ENCODE measurements around the gene UBQLN1.
"Not testable (repeated sequence)": the region's sequence is repeated elsewhere in the genome, so short reads cannot be mapped to it uniquely, and the experiment has no call there.

Gene UBQLN1

DNA sequence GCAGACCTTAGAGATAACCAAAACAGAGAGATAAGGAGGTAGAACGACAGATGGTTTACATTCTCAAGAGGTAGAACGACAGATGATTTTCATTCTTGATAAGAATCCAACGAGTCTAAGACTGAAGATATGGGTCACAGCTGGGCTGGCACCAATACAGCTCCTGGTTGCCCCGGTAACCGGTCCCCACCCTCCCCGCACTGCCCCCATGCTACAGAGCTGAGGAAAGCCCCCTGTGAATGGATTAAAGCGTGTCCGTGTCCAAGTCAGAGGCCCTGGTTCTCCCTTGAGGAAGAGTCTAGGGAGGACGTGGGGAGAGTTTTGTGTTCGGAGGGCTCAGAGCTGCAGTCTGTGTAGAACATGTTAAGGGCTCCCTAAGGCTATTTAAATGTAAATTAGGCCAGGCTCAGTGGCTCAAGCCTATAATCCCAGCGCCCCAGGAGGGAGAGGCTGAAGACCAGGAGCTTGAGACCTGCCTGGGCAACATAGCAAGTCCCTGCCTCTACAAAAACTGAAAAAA, 76.8 kb downstream of the UBQLN1 start:
- no peak for DNase-seq (ENCODE audit: low read depth)

DNA sequence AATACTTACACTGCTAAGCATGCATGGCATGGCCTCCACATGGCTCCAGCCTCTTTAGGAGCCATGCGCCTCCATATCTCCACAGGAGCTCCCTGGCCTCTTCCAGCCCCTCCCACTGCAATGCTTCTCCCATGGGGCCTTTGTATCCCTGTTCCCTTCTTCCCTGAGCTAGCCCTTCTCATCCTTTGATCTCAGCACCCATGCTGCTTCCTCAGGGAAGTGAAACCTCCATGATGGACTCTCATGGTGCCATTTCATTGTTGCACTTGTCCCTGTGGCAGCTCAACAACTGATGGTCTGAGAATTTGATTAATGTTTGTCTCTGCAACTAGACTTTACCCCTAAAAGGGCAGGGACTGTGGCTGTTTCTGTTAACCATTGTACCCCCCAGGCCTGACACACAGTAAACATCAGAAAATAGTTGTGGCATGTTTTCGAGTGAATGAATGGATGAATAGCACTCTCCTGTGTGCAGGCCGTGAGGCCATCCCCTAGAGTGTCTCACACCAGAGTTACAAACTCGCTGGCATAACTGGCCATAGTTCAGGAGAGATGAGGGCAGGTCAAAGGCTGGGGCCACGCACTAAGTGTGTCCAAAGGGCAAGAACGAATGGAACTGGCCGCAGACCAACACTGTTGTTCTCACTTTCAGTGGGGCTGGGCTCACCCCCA, 78.2 kb downstream of the UBQLN1 start:
- no peak for DNase-seq (ENCODE audit: low read depth)

DNA sequence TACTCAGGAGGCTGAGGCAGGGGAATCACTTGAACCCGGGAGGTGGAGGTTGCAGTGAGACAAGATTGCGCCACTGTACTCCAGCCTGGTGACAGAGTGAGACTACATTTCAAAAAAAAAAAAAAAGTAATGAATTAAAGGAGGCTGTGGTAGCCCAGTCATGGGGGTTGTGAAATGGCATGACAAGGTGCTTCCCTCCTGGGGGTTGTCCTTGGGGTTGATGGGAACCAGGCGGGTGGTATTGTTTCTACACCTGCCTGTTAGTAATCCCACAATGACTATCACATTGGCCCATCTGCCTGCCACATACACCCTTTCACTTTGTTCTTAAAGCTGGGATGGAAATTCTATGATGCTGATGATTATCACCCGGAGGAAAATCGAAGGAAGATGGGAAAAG, 79.2 kb downstream of the UBQLN1 start:
- DNase-seq (ENCODE audit: low read depth) = no peak

DNA sequence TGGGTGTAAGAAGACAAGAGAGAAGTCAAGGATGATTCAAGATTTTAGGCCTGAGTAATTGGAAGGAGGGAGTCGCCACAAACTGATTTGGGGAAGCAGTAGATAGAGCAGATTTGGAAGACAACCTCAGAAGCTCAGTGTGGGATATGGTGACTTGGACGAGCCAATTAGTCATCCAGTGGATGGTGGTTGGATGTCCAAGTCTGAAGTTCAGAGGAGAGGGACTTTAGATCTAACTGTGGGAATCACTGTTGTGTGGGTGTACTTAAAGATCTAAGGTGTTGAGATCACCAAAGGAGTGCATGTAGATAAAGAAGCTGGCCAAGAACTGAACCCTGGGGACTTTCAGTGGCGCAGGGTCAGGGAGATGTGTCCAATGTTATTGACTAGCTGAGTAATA, 82.6 kb downstream of the UBQLN1 start:
- no peak for DNase-seq (ENCODE audit: low read depth)

DNA sequence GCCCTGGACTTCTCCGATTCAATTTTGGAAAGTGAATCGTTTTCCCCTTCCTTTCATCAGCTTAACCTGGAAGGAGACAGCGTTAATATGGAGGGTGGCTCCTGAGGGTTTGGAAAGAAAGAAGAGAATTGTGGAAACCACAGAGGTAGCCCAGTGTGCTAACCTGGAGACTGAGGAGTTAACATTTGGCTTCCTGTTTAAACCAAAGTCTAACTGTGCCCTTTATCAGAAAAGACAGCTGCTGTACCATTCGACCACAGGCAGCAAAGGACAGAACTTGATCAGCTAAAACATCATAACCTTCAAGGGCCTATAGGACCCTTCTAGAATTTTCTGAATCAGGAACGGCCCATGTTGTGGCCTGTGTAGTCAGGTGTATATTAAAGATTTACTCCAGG, 84.1 kb downstream of the UBQLN1 start:
- no peak for DNase-seq (ENCODE audit: low read depth)

DNA sequence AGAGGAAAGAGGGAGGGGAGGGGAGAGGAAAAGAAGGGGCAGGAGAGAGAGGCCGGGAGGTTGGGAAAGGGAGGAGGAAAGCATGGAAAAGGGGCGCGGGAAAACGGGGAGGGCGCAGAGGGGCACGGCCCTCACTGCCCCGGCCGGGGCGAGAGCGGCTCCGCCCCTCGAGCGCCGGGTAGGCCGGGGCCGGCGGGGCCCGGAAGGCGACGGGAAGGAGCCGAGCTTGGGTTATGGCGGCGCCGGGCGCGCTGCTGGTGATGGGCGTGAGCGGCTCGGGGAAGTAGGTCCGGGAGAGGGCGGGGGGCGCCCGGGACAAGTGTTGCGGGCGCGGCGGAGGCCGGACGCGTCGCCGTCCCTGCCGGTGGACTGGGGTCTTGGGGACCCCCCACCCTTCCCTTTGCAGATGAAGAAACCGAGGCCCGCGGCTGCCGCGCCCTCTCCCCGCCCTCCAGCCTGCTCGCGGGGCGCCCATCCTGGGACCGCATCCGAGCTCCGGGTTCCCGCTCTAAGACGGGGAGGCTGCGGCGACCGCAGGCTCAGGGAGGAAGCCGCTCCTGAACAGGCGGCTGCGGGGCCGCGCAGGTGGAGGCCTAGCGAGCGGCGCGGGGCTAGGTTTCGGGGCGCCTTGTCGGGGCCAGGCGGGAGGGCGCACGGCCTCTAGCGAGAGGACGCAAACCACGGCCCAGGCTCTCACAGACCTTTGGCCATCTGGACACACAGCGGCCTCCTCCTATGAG, 84.6 kb downstream of the UBQLN1 start, which contains the start of gene IDNK:
Gene IDNK (plus strand): TSS at position 205 of the 740 bp plus-strand sequence. CDS start 29 bp downstream, at position 234.
- DNase-seq (ENCODE audit: low read depth) = peak; percentile 52

DNA sequence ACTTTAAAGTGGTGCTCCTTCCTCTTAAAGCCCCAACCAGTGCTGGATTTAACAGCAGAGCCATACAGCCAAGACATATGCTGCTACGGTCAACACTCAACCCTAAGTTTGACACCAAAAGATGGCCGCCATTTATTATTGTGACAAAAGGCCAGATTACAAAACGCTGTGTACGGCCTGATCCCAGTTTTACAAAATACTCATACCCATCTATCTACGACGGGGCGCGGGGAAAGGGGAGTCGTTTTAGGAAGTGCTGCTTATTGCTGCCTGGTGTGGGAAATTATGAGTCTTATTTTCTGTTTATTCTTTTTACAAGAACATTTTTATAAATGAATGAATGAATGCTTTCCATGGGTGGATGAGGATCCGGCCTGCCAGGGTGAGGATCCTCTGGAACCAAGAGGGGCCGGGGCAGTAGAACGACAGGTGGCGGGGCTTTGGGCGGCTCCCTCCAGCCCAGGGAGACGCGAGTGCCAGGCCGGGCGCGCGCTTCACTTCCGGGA, 85.3 kb downstream of the UBQLN1 start:
- DNase-seq (ENCODE audit: low read depth) = no peak

DNA sequence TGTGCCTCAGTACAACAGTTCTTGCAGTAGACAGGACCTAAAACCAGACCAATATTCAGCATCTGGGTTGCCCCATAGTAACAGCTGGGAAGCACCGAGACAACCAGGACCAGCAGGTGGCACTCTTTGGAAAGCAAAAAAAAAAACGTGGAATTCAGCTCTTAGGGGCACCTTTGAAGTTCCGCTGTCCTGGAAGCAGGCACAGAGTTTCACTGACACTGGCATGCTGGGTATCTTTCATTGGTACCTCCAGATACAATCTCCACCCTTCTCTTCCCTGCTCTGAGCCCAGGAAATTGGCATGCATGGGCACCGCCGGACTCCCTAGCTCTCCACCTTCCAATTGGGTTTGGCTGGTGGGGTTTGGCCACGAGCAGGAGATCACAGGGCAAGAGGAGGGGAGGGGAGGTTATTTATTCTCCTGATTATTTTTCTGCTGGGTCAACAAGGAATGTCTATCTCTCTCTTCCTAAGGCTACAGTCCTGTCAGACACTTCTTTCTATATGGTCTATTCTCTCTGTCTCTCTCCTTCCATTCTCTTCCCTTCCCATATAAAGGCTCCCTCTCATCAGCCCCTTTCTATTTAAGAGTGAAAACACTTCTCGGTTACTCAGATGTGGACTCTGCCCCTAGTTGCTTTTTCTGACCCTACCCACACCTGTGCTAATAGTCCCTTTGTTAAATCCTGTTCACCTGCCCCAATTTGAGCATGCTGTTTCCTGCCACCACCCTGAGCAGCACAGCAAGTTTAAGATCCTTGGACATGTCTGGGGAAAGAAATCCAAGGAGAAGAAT, 86.7 kb downstream of the UBQLN1 start:
- peak; percentile 9 for DNase-seq (ENCODE audit: low read depth)

DNA sequence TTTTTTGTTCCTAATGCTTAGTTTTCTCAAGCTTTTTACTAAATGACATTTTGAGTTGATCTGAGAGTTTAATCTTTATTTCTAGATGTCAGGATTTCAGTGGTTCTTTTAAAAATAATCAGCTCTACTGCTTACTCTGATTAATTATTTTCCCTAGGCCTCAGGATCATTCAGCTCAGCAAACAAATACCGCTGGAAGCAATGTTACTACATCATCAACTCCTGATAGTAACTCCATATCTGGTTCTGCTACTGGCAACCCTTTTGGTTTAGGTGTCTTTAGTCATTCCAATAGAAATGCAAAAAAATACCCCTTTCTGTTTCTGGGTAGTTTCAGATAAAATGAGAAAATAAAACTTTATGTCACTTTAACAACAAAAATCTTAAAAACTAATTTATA, 90.5 kb downstream of the UBQLN1 start:
- DNase-seq (ENCODE audit: low read depth) = no peak

DNA sequence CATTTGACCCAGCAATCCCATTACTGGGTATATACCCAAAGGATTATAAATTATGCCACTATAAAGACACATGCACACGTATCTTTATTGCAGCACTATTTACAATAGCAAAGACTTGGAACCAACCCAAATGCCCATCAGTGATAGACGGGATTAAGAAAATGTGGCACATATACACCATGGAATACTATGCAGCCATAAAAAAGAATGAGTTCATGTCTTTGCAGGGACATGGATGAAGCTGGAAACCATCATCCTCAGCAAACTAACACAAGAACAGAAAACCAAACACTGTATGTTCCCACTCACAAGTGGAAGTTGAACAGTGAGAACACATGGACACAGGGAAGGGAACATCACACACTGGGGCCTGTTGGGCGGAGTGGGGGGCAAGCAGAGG, 94.5 kb downstream of the UBQLN1 start:
- not testable (repeated sequence) for DNase-seq (ENCODE audit: low read depth)

Measured in activated T-helper 1 cell treated with Interleukin-2 at 50 U/mL for 16 hours (primary cell).